GM12875 (cell line): ENCODE measurements around the gene DUSP9.

Experiments
- H3K4me3 ChIP-seq: one replicate; pipeline ENCODE4 v1.5.1; 2011; ENCODE audit warnings: low read depth, low read length, control low read depth
- CTCF ChIP-seq: IDR thresholded peaks from 2 replicates; pipeline ENCODE4 v1.5.1; 2011; ENCODE audit warnings: low read depth, mild to moderate bottlenecking, control low read depth, inconsistent platforms, low read length, moderate library complexity, borderline replicate concordance; ENCODE audit not compliant: insufficient read depth

Gene DUSP9

GRCh38 chrX:153653556-153653955, 6.6 kb downstream of the DUSP9 start:
- TF ChIP-seq CTCF = no peak
- H3K4me3 ChIP-seq = no peak overlapping the region

- no peak for TF ChIP-seq CTCF
- no peak overlapping the region for H3K4me3 ChIP-seq
Observed at GRCh38 chrX:153657161-153657560, 10.2 kb downstream of the DUSP9 start.

GRCh38 chrX:153659268-153659667, 12.3 kb downstream of the DUSP9 start:
- TF ChIP-seq CTCF = no peak
- no peak overlapping the region for H3K4me3 ChIP-seq

GRCh38 chrX:153662266-153662665, 15.3 kb downstream of the DUSP9 start:
- H3K4me3 ChIP-seq = no peak overlapping the region
- TF ChIP-seq CTCF = peak; percentile 56

- H3K4me3 ChIP-seq = no peak overlapping the region
- TF ChIP-seq CTCF = no peak
Observed at GRCh38 chrX:153665726-153666306, 18.8 kb downstream of the DUSP9 start.

GRCh38 chrX:153667281-153667955, 20.4 kb downstream of the DUSP9 start:
- H3K4me3 ChIP-seq = no peak overlapping the region
- no peak for TF ChIP-seq CTCF

- TF ChIP-seq CTCF = peak; percentile 80
- H3K4me3 ChIP-seq = no peak overlapping the region
Observed at GRCh38 chrX:153667956-153668396, 21.0 kb downstream of the DUSP9 start.
